K562 (cell line): Measurements from ENCODE around the gene CD248. TPM values are rescaled to one million over a fixed set of nuclear protein-coding genes. Genes with fewer than 3 reads are reported as not detected.

Experiments used
- ARNT ChIP-seq, 2 experiments: fragments of 450-650 bp; IDR thresholded peaks; 2 replicates each; pipeline ENCODE4 v1.6.1; 2016; ENCODE audit warnings: mild to moderate bottlenecking in 1 of 2
- CHD1 ChIP-seq: fragments of 200-600 bp; sonication (generic); IDR thresholded peaks from one replicate; pipeline ENCODE4 v1.6.1; 2012; ENCODE audit warnings: mild to moderate bottlenecking, moderate library complexity, low read length, inconsistent platforms
- CTBP1 ChIP-seq: fragments of 450-650 bp; IDR thresholded peaks from 2 replicates; pipeline ENCODE4 v1.6.1; 2016; ENCODE audit warnings: borderline replicate concordance
- GATA2 ChIP-seq: sonication (generic); formaldehyde crosslinking; IDR thresholded peaks from 2 replicates; pipeline ENCODE4 v1.4.0; 2020; ENCODE audit warnings: mild to moderate bottlenecking, missing genetic modification reagents
- HSF4 ChIP-seq: fragments of 250-450 bp; sonication (Bioruptor Pico); IDR thresholded peaks from 2 replicates; pipeline ENCODE4 v2.1.2; 2022; ENCODE audit warnings: mild to moderate bottlenecking, moderate library complexity, borderline replicate concordance
- KDM2B ChIP-seq: fragments of 250-450 bp; sonication (Bioruptor Pico); IDR thresholded peaks from 2 replicates; pipeline ENCODE4 v1.8.0; 2021; ENCODE audit warnings: mild to moderate bottlenecking, moderate library complexity
- KDM5B ChIP-seq: fragments of 200-600 bp; sonication (generic); IDR thresholded peaks from 2 replicates; pipeline ENCODE4 v1.6.1; 2012; ENCODE audit warnings: low read depth, mild to moderate bottlenecking, moderate library complexity, low read length, control low read depth, inconsistent platforms; ENCODE audit not compliant: insufficient replicate concordance
- NR2F6 ChIP-seq: fragments of 450-650 bp; formaldehyde crosslinking; IDR thresholded peaks from 2 replicates; pipeline ENCODE4 v1.4.0; 2020; ENCODE audit warnings: mild to moderate bottlenecking
- POLR2A ChIP-seq: fragments of 450-650 bp; conservative IDR thresholded peaks from 2 replicates; pipeline ENCODE4 v1.6.1; 2016
- POLR2AphosphoS2 ChIP-seq: IDR thresholded peaks from 2 replicates; pipeline ENCODE4 v1.6.1; 2012; ENCODE audit warnings: low read length, improper control_type of control experiment
- POLR2AphosphoS5 ChIP-seq: IDR thresholded peaks from 2 replicates; pipeline ENCODE4 v1.6.1; 2011; ENCODE audit warnings: mild to moderate bottlenecking, low read depth, low read length, moderate library complexity; ENCODE audit not compliant: control insufficient read depth, insufficient read depth
- POLR2B ChIP-seq: fragments of 450-650 bp; IDR thresholded peaks from 2 replicates; pipeline ENCODE4 v1.6.1; 2018; ENCODE audit warnings: low read depth; ENCODE audit not compliant: partially characterized antibody
- TAL1 ChIP-seq: fragments of 450-650 bp; IDR thresholded peaks from 2 replicates; pipeline ENCODE4 v1.6.1; 2016; ENCODE audit warnings: mild to moderate bottlenecking
- polyA plus RNA-seq, 8 experiments: library from polyadenylated mRNA; depleted of rRNA in 4 of 8; stranded (reverse) in 5 of 8; unstranded in 3 of 8; fragments of >200 nt; fragmentation: Nextera tagmentation in 2 of 8; fragmentation: Illumina TruSeq in 1 of 8; extraction: Ambion mirVana in 2 of 8; extraction: Trizol in 1 of 8; gene quantifications; 2 replicates each; pipeline versions ENCODE4 v1.2.1 to v1.2.3, GENCODE V29; 2011 to 2014; ENCODE audit warnings: inconsistent platforms in 1 of 8, missing spikeins in 1 of 8
- total RNA-seq, 7 experiments: library from RNA; depleted of rRNA in 6 of 7; stranded (reverse); fragments of >200 nt in 6 of 7; fragmentation: Illumina TruSeq in 2 of 7; extraction: Trizol in 2 of 7; gene quantifications; 2 replicates each; pipeline versions ENCODE4 v1.2.1 to v1.2.3, GENCODE V29; 2011 to 2021; ENCODE audit warnings: low replicate concordance in 1 of 7
- TF ChIP-seq, protein P1 (sequence below): sonication (generic); formaldehyde crosslinking; IDR thresholded peaks from 2 replicates; pipeline ENCODE4 v1.8.0; 2022; ENCODE audit warnings: missing genetic modification reagents, mild to moderate bottlenecking, moderate library complexity, borderline replicate concordance

CD248 gene
- total and polyA plus RNA-seq, 9 of the 15 experiments (the other 6 are each of a cell fraction or from before 2014, with no cell fraction given) = 0.09 TPM; not detected in 8

DNA sequence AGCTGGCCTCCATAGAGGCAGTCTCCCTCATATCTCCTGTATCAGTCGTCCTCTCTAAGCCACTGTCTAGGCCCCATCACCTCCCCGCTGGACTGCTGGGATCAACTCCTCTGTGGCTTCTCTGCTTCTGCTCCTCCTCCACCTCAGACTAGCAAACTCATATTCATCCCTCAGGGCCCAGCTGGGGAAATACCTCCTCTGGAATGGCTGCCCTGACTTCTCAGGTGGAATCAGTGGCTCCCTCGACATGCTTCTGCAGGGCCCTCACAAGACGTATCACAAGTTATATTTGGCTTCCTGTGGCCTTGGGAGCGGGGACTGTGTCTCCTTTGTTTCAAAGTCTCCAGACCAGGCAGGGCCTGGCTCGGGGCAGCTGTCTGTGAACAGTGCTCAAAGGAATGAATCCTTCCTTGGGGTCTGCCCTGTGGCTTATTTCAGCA is 44.7 kb upstream of the CD248 start (continued):
- TF ChIP-seq TAL1 (no peak), GATA2 (CRISPR knock-in tag) (0 out of 2 replicates have a peak, but pooled peaks have one; percentile 26), POLR2A (peak; percentile 77), POLR2B (peak; percentile 63), HSF4 (CRISPR knock-in tag) (no peak), CHD1 (no peak), NR2F6 (CRISPR knock-in tag) (no peak), KDM5B (peak; percentile 14), CTBP1 (no peak; the same call in 1 of the 2 replicates), POLR2AphosphoS5 (0 out of 2 replicates have a peak, but pooled peaks have one; percentile 33), ARNT (IDR thresholded peaks at IDR 0.05) (no peak), POLR2AphosphoS2 (peak; percentile 88), KDM2B (no peak)
- TF ChIP-seq, protein P1, sequence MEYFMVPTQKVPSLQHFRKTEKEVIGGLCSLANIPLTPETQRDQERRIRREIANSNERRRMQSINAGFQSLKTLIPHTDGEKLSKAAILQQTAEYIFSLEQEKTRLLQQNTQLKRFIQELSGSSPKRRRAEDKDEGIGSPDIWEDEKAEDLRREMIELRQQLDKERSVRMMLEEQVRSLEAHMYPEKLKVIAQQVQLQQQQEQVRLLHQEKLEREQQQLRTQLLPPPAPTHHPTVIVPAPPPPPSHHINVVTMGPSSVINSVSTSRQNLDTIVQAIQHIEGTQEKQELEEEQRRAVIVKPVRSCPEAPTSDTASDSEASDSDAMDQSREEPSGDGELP (CRISPR knock-in tag) = 0 out of 2 replicates have a peak, but pooled peaks have one; percentile 18
